NCI-H146 treated with DMSO at 0.1 percent for 48 hours (cell line): ENCODE results near the gene CYTH2.

Experiments
- DNase-seq: peaks from one replicate; lab custom pipeline; 2025; ENCODE audit not compliant: unreplicated experiment; lab: John Stamatoyannopoulos, UW

The CYTH2 gene

GRCh38 chr19:48469289-48469881, at the start of gene CYTH2:
TSS of gene CYTH2 (plus strand) at chr19:48469369. CDS start at chr19:48469508, 139 bp downstream.
- peak; percentile 66 for DNase-seq

- no peak for DNase-seq
Observed at GRCh38 chr19:48421548-48421947, 47.6 kb upstream of the CYTH2 start.

- DNase-seq, result no peak
Observed at GRCh38 chr19:48424694-48425219, 44.4 kb upstream of the CYTH2 start.

GRCh38 chr19:48428670-48429069, 40.5 kb upstream of the CYTH2 start:
- no peak for DNase-seq

GRCh38 chr19:48433337-48433736, 35.8 kb upstream of the CYTH2 start:
- DNase-seq, result no peak

GRCh38 chr19:48436586-48436985, 32.6 kb upstream of the CYTH2 start:
- DNase-seq, result no peak

GRCh38 chr19:48441360-48442050, 27.7 kb upstream of the CYTH2 start:
- no peak for DNase-seq

- no peak for DNase-seq
Observed at GRCh38 chr19:48442116-48443035, 26.8 kb upstream of the CYTH2 start.

- DNase-seq, result no peak
Observed at GRCh38 chr19:48443256-48443655, 25.9 kb upstream of the CYTH2 start.

- no peak for DNase-seq
Observed at GRCh38 chr19:48443731-48444128, 25.4 kb upstream of the CYTH2 start.

- DNase-seq, result no peak
Observed at GRCh38 chr19:48444129-48444935, 24.8 kb upstream of the CYTH2 start.

- DNase-seq, result no peak
Observed at GRCh38 chr19:48444936-48445200, 24.3 kb upstream of the CYTH2 start.

- peak; percentile 95 for DNase-seq
Observed at GRCh38 chr19:48445256-48445605, 23.9 kb upstream of the CYTH2 start.

GRCh38 chr19:48445606-48446481, 23.3 kb upstream of the CYTH2 start, which contains the start of gene GRWD1:
TSS of gene GRWD1 (plus strand) at chr19:48445983. CDS start at chr19:48446006, 23 bp downstream.
- DNase-seq, result peak; percentile 98

GRCh38 chr19:48446579-48446978, 22.6 kb upstream of the CYTH2 start:
- no peak for DNase-seq

GRCh38 chr19:48448563-48448962, 20.6 kb upstream of the CYTH2 start:
- DNase-seq, result no peak

GRCh38 chr19:48450441-48450840, 18.7 kb upstream of the CYTH2 start:
- DNase-seq, result no peak

- DNase-seq, result no peak
Observed at GRCh38 chr19:48450863-48451262, 18.3 kb upstream of the CYTH2 start.

GRCh38 chr19:48451624-48452023, 17.5 kb upstream of the CYTH2 start:
- no peak for DNase-seq
